ENCODE results near the gene ATP6V0E1.

Gene ATP6V0E1

DNA sequence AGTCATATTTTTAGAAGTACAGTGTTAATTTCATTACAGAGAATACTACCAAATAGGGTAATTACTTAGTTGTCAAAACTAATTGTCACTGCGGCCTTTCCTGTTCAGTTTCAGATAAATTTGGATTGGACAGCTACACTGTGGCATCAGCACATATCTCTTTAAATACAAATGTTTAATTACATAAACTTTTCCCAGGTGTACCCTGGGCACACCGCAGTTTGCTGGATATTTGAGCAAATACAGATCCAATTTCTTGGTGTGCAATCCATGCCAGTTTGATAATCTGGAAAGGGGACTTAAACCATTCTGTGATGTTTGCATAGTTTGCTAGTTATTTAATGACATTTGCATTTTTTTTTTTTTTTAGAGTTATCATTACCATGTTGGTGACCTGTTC, 10.8 kb downstream of the ATP6V0E1 start:
- Histone ChIP-seq H4K12ac (ENCODE audit: low read depth, low read length) (no peak overlapping the region), H3K27me3 (ENCODE audit: insufficient read depth, low read length) (no peaks in the 10 kb centered on the region), H3K36me3 (ENCODE audit: control insufficient read depth in 1 of 2, insufficient read depth in 2 of 2, low read length in 2 of 2) (peaks cover 21% of the 10 kb centered on the region in 2 experiments), H2AFZ (ENCODE audit: insufficient read depth, low read length, poor library complexity) (no peak overlapping the region), H3K79me2 (ENCODE audit: control insufficient read depth, insufficient read depth, low read length, poor library complexity) (peaks cover 2% of the 10 kb centered on the region), H3K4me3 (ENCODE audit: low read depth, low read length) (no peak overlapping the region), H2BK12ac (ENCODE audit: low read length) (no peak overlapping the region), H3K4ac (ENCODE audit: low read depth, low read length) (no peak overlapping the region), H3K18ac (ENCODE audit: low read length) (no peak overlapping the region), H3K4me2 (ENCODE audit: low read length) (no peak overlapping the region), H2AK5ac (ENCODE audit: low read length) (no peak overlapping the region), H2BK120ac (ENCODE audit: insufficient read depth, low read length, poor library complexity) (no peak overlapping the region), H3K23ac (ENCODE audit: low read length) (no peak overlapping the region), H4K91ac (ENCODE audit: low read depth, low read length) (no peak overlapping the region), H3K14ac (ENCODE audit: low read length) (no peak overlapping the region), H2BK5ac (ENCODE audit: low read depth, low read length, poor library complexity) (no peak overlapping the region), H4K8ac (ENCODE audit: low read depth, low read length) (no peak overlapping the region), H3K27ac (ENCODE audit: low read depth, low read length) (no peak overlapping the region), H3K79me1 (ENCODE audit: low read length) (no peaks in the 10 kb centered on the region), H3K9me3 (ENCODE audit: insufficient read depth, low read depth, low read length) (no peaks in the 10 kb centered on the region), H3K4me1 (ENCODE audit: control insufficient read depth in 1 of 2, insufficient read depth in 2 of 2, low read length in 2 of 2) (no peaks in the 10 kb centered on the region), H3K9ac (ENCODE audit: low read length) (no peak overlapping the region)
- WGBS (ENCODE audit: extremely low coverage, insufficient coverage, insufficient read length), result no CpG with 5 or more reads among the region's 2 CpGs
- DNase-seq, result no peak

DNA sequence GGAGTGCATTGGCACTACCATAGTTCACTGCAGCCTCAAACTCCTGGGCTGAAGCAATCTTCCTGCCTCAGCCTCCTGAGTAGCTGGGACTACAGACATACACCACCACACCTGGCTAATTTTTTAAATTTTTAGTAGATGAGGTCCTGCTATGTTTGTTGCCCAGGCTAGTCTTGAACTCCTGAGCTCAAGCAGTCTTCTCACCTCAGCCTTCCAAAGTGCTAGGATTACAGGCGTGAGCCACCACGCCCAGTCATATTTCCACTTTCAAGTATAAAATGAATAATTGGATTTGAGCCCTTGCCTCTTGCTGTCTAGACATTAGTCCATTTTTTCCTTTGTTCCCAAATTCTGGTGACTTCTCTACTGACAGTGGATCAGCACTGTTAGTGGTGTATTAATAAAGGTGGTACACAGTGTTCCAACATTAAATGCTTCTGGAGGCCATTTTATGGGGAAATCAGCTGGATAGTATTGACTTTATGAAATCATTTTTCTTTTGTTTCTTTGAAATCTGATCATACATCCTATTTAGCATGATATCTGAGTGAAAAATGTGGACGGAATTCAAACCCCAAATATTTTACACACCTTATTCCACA, 15.9 kb downstream of the ATP6V0E1 start:
- H2BK5ac ChIP-seq (ENCODE audit: low read depth, low read length, poor library complexity), result no peak overlapping the region
- H3K9me3 ChIP-seq (ENCODE audit: insufficient read depth, low read depth, low read length), result peaks cover 1% of the 10 kb centered on the region
- no peak overlapping the region for H3K14ac ChIP-seq (ENCODE audit: low read length)
- no peak overlapping the region for H2AK5ac ChIP-seq (ENCODE audit: low read length)
- H2BK120ac ChIP-seq (ENCODE audit: insufficient read depth, low read length, poor library complexity), result no peak overlapping the region
- no peaks in the 10 kb centered on the region for H3K79me1 ChIP-seq (ENCODE audit: low read length)
- H3K36me3 ChIP-seq (ENCODE audit: control insufficient read depth in 1 of 2, insufficient read depth in 2 of 2, low read length in 2 of 2), result peaks cover 12 to 13% of the 10 kb centered on the region in 2 experiments
- H4K12ac ChIP-seq (ENCODE audit: low read depth, low read length), result no peak overlapping the region
- H3K4me3 ChIP-seq (ENCODE audit: low read depth, low read length), result no peak overlapping the region
- H4K91ac ChIP-seq (ENCODE audit: low read depth, low read length), result no peak overlapping the region
- peak overlapping the region; percentile 46 for H3K4ac ChIP-seq (ENCODE audit: low read depth, low read length)
- no peak overlapping the region for H3K23ac ChIP-seq (ENCODE audit: low read length)
- no peak overlapping the region for H2BK12ac ChIP-seq (ENCODE audit: low read length)
- no peaks in the 10 kb centered on the region for H3K4me1 ChIP-seq (ENCODE audit: control insufficient read depth in 1 of 2, insufficient read depth in 2 of 2, low read length in 2 of 2)
- H3K4me2 ChIP-seq (ENCODE audit: low read length), result no peak overlapping the region
- H3K27me3 ChIP-seq (ENCODE audit: insufficient read depth, low read length), result no peaks in the 10 kb centered on the region
- H4K8ac ChIP-seq (ENCODE audit: low read depth, low read length), result no peak overlapping the region
- WGBS (ENCODE audit: extremely low coverage, insufficient coverage, insufficient read length), result no CpG with 5 or more reads among the region's 3 CpGs
- H3K18ac ChIP-seq (ENCODE audit: low read length), result no peak overlapping the region
- H3K27ac ChIP-seq (ENCODE audit: low read depth, low read length), result no peak overlapping the region
- no peak overlapping the region for H2AFZ ChIP-seq (ENCODE audit: insufficient read depth, low read length, poor library complexity)
- DNase-seq, result peak; percentile 39 to 73
- peaks cover 2% of the 10 kb centered on the region for H3K79me2 ChIP-seq (ENCODE audit: control insufficient read depth, insufficient read depth, low read length, poor library complexity)
- no peak overlapping the region for H3K9ac ChIP-seq (ENCODE audit: low read length)

DNA sequence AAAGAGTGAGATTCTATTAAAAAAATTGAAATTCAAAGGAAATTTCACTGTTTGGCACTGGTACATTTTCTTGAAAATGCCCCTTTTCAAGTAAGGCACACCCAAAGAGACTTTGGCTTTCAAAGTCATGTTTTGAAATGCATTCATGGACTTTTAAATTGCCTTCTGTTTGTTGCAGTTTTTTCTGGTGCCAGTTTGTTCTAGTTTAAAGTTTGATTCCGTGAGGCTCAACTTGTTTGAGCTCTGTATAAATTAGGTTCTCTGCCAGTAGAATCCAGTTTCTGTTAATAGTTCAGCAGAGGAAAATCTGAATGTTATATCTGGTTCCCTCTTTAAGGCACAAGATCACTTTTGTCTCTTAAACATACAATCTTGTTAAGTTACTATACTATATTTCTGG, 16.4 kb downstream of the ATP6V0E1 start:
- Histone ChIP-seq H3K14ac (ENCODE audit: low read length) (no peak overlapping the region), H2BK120ac (ENCODE audit: insufficient read depth, low read length, poor library complexity) (no peak overlapping the region), H3K27me3 (ENCODE audit: insufficient read depth, low read length) (no peaks in the 10 kb centered on the region), H3K79me1 (ENCODE audit: low read length) (no peaks in the 10 kb centered on the region), H3K4me3 (ENCODE audit: low read depth, low read length) (no peak overlapping the region), H4K12ac (ENCODE audit: low read depth, low read length) (no peak overlapping the region), H3K4ac (ENCODE audit: low read depth, low read length) (no peak overlapping the region), H2BK5ac (ENCODE audit: low read depth, low read length, poor library complexity) (no peak overlapping the region), H3K9me3 (ENCODE audit: insufficient read depth, low read depth, low read length) (peaks cover 1% of the 10 kb centered on the region), H3K9ac (ENCODE audit: low read length) (no peak overlapping the region), H3K27ac (ENCODE audit: low read depth, low read length) (no peak overlapping the region), H2AFZ (ENCODE audit: insufficient read depth, low read length, poor library complexity) (no peak overlapping the region), H3K4me2 (ENCODE audit: low read length) (no peak overlapping the region), H3K79me2 (ENCODE audit: control insufficient read depth, insufficient read depth, low read length, poor library complexity) (peaks cover 2% of the 10 kb centered on the region), H4K8ac (ENCODE audit: low read depth, low read length) (no peak overlapping the region), H2BK12ac (ENCODE audit: low read length) (no peak overlapping the region), H2AK5ac (ENCODE audit: low read length) (no peak overlapping the region), H3K36me3 (ENCODE audit: control insufficient read depth in 1 of 2, insufficient read depth in 2 of 2, low read length in 2 of 2) (peaks cover 11 to 12% of the 10 kb centered on the region in 2 experiments), H3K4me1 (ENCODE audit: control insufficient read depth in 1 of 2, insufficient read depth in 2 of 2, low read length in 2 of 2) (no peaks in the 10 kb centered on the region), H3K18ac (ENCODE audit: low read length) (no peak overlapping the region), H3K23ac (ENCODE audit: low read length) (no peak overlapping the region), H4K91ac (ENCODE audit: low read depth, low read length) (no peak overlapping the region)
- no peak for DNase-seq
- WGBS (ENCODE audit: extremely low coverage, insufficient coverage, insufficient read length), result no CpG with 5 or more reads among the region's 1 CpG

DNA sequence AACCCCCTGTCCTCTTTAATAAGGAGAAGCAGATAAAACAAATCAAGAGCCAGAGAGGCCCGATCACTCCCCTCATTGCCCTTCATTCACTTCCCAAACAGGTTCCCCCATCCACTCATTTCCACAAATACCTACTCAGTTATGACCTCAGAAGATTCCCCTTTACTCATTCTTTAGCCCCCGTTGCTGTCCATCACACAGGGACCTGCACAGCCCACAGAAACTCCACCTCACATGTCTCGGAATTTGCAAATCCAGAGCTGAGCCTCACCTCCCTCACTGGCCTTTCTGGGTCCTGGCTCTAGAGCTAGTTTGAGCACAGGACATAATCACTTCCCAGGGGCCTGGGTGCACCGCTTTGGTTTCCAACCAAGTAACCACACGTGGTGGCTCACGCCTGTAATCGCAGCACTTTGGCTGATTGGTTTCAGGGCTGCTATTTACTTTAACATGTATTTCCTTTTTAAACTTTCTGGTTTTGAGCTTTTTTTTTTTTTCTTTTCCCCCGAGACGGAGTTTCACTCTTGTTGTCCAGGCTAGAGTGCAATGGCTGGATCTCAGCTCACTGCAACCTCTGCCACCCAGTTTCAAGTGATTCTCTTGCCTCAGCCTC, 17.8 kb downstream of the ATP6V0E1 start:
- peak overlapping the region; percentile 51 for H3K18ac ChIP-seq (ENCODE audit: low read length)
- H3K36me3 ChIP-seq (ENCODE audit: control insufficient read depth in 1 of 2, insufficient read depth in 2 of 2, low read length in 2 of 2), result peaks cover 2 to 3% of the 10 kb centered on the region in 2 experiments
- H2AFZ ChIP-seq (ENCODE audit: insufficient read depth, low read length, poor library complexity), result no peak overlapping the region
- no peaks in the 10 kb centered on the region for H3K79me1 ChIP-seq (ENCODE audit: low read length)
- H3K9ac ChIP-seq (ENCODE audit: low read length), result no peak overlapping the region
- no peaks in the 10 kb centered on the region for H3K4me1 ChIP-seq (ENCODE audit: control insufficient read depth in 1 of 2, insufficient read depth in 2 of 2, low read length in 2 of 2)
- H3K23ac ChIP-seq (ENCODE audit: low read length), result no peak overlapping the region
- H4K12ac ChIP-seq (ENCODE audit: low read depth, low read length), result no peak overlapping the region
- H3K4me2 ChIP-seq (ENCODE audit: low read length), result no peak overlapping the region
- H4K8ac ChIP-seq (ENCODE audit: low read depth, low read length), result no peak overlapping the region
- no peak overlapping the region for H2BK120ac ChIP-seq (ENCODE audit: insufficient read depth, low read length, poor library complexity)
- H3K27ac ChIP-seq (ENCODE audit: low read depth, low read length), result no peak overlapping the region
- no CpG with 5 or more reads among the region's 9 CpGs for whole genome bisulfite sequencing (ENCODE audit: extremely low coverage, insufficient coverage, insufficient read length)
- no peak overlapping the region for H3K14ac ChIP-seq (ENCODE audit: low read length)
- H3K79me2 ChIP-seq (ENCODE audit: control insufficient read depth, insufficient read depth, low read length, poor library complexity), result peaks cover 2% of the 10 kb centered on the region
- no peak overlapping the region for H2AK5ac ChIP-seq (ENCODE audit: low read length)
- no peak overlapping the region for H2BK5ac ChIP-seq (ENCODE audit: low read depth, low read length, poor library complexity)
- no peak overlapping the region for H2BK12ac ChIP-seq (ENCODE audit: low read length)
- H3K4ac ChIP-seq (ENCODE audit: low read depth, low read length), result no peak overlapping the region
- DNase-seq, result no peak
- no peak overlapping the region for H3K4me3 ChIP-seq (ENCODE audit: low read depth, low read length)
- H4K91ac ChIP-seq (ENCODE audit: low read depth, low read length), result no peak overlapping the region
- no peaks in the 10 kb centered on the region for H3K27me3 ChIP-seq (ENCODE audit: insufficient read depth, low read length)
- H3K9me3 ChIP-seq (ENCODE audit: insufficient read depth, low read depth, low read length), result peaks cover 1% of the 10 kb centered on the region

All from trophoblast cell (in vitro differentiated cells and primary cell).